Body of pancreas (tissue), 4 donors: ENCODE results near the gene OR2M5. TPM values are rescaled to one million over a fixed set of nuclear protein-coding genes. Genes with fewer than 3 reads are reported as not detected.

Experiments
- ATAC-seq: fragments of 150-250 bp; one replicate; pipeline ENCODE4 v1.9.1; 2016
- DNase-seq, 4 donors: peaks; one replicate each; pipeline ENCODE4 v3.0.0-alpha.2; 2019
- H3K27ac ChIP-seq, 4 donors: fragments of 200-600 bp; sonication (generic); 1 replicate in 3 of 4; 2 replicates in 1 of 4; pipeline versions ENCODE4 v1.5.1 to v1.6.1; 2016 to 2019; ENCODE audit warnings: mild to moderate bottlenecking in 1 of 4, mixed read lengths in 1 of 4, moderate library complexity in 1 of 4
- H3K27me3 ChIP-seq, 2 donors: fragments of 200-600 bp; sonication (generic); one replicate each; pipeline ENCODE4 v1.6.0; 2016; ENCODE audit warnings: mild to moderate bottlenecking in 1 of 2
- H3K36me3 ChIP-seq, 2 donors: fragments of 200-600 bp; sonication (generic); replicated peaks in 1 of 2; 2 replicates each; pipeline ENCODE4 v1.5.1; 2016; ENCODE audit warnings: low read depth in 2 of 2; ENCODE audit not compliant: insufficient read depth in 1 of 2
- H3K4me1 ChIP-seq: fragments of 200-600 bp; sonication (generic); one replicate; pipeline ENCODE4 v1.6.0; 2016
- H3K4me3 ChIP-seq, 2 donors: fragments of 200-600 bp; sonication (generic); 1 replicate in 1 of 2; 2 replicates in 1 of 2; pipeline ENCODE4 v1.5.1; 2016 to 2019
- H3K9me3 ChIP-seq, 3 donors: fragments of 200-600 bp; sonication (generic); 1 replicate in 2 of 3; 2 replicates in 1 of 3; pipeline ENCODE4 v1.5.1; 2016
- CTCF ChIP-seq, 7 experiments: fragments of 450-650 bp in 4 of 7; fragments of 200-600 bp in 3 of 7; sonication (generic) in 3 of 7; IDR thresholded peaks; one replicate each; pipeline ENCODE4 v1.5.1; 2016 to 2019; ENCODE audit warnings: antibody characterized with exemption in 7 of 7
- POLR2A ChIP-seq, 3 donors: fragments of 450-650 bp; IDR thresholded peaks; one replicate each; pipeline ENCODE4 v1.6.1; 2016; ENCODE audit warnings: antibody characterized with exemption in 3 of 3, mild to moderate bottlenecking in 2 of 3
- WGBS, 2 donors: methylation state at CpG; one replicate each; pipeline ENCODE4 v1.1.5; 2017; 5-methylcytosine and 5-hydroxymethylcytosine counted together
- intact Hi-C: fragments of 100-400 bp; cut with DNase I; formaldehyde crosslinking; loops from one replicate; pipeline ENCODE4 v1.15.1; 2023
- total RNA-seq, 2 donors: library from RNA; depleted of rRNA; stranded (reverse); fragments of >200 nt; gene quantifications; one replicate each; pipeline ENCODE4 v1.1.0, GENCODE V29; 2016

OR2M5 gene
- total RNA-seq, 2 donors from 2014 or later, result not detected

GRCh38 chr1:248114890-248115289, 30.1 kb upstream of the OR2M5 start:
- no peaks in the 10 kb centered on the region for H3K4me1 ChIP-seq

GRCh38 chr1:248127653-248128052, 17.3 kb upstream of the OR2M5 start:
- H3K27me3 ChIP-seq, result no peaks in the 10 kb centered on the region
- no peaks in the 10 kb centered on the region for H3K4me1 ChIP-seq
- ATAC-seq (no peak), DNase-seq (no peak)
- no peaks in the 10 kb centered on the region for H3K9me3 ChIP-seq
- no peaks in the 10 kb centered on the region for H3K36me3 ChIP-seq
- 71 to 73% methylated on average over 3 to 5 of the region's 5 CpGs for WGBS, 2 donors
- TF ChIP-seq CTCF (IDR thresholded peaks at IDR 0.05) (no peak), POLR2A (IDR thresholded peaks at IDR 0.05) (no peak)
- H3K27ac ChIP-seq, result no peak overlapping the region
- H3K4me3 ChIP-seq, result no peak overlapping the region
- intact Hi-C loops, result no loop called here

More at GRCh38 chr1:248114890-248115289, 30.1 kb upstream of the OR2M5 start:
- Histone ChIP-seq H3K27ac (no peak overlapping the region), H3K9me3 (peaks cover 0 to 20% (median 0%) of the 10 kb centered on the region in 3 donors), H3K4me3 (no peak overlapping the region), H3K36me3 (no peaks in the 10 kb centered on the region), H3K27me3 (no peaks in the 10 kb centered on the region)
- no peak for TF ChIP-seq POLR2A (IDR thresholded peaks at IDR 0.05)
- TF ChIP-seq CTCF (IDR thresholded peaks at IDR 0.05), result no peak
- intact Hi-C loops, result no loop called here
- DNase-seq, result no peak
- WGBS, 2 donors, result 58 to 74% methylated on average over 7 of the region's 7 CpGs
- ATAC-seq, result no peak

- H3K36me3 ChIP-seq, result no peaks in the 10 kb centered on the region
- no peaks in the 10 kb centered on the region for H3K4me1 ChIP-seq
- no peaks in the 10 kb centered on the region for H3K9me3 ChIP-seq
- TF ChIP-seq POLR2A (IDR thresholded peaks at IDR 0.05) (no peak), CTCF (IDR thresholded peaks at IDR 0.05) (no peak)
- H3K27me3 ChIP-seq, result no peaks in the 10 kb centered on the region
- 57 to 67% methylated on average over 20 to 21 of the region's 21 CpGs for whole genome bisulfite sequencing, 2 donors
- H3K27ac ChIP-seq, result no peak overlapping the region
- DNase-seq (no peak), ATAC-seq (no peak)
- intact Hi-C loops, result no loop called here
- no peak overlapping the region for H3K4me3 ChIP-seq
These were observed 8.1 kb upstream of the OR2M5 start for GRCh38 chr1:248136811-248137210.

- intact Hi-C loops, result no loop called here
- no peak for TF ChIP-seq CTCF (IDR thresholded peaks at IDR 0.05)
- no peak for TF ChIP-seq POLR2A (IDR thresholded peaks at IDR 0.05)
- H3K27ac ChIP-seq, result no peak overlapping the region
- no peaks in the 10 kb centered on the region for H3K4me1 ChIP-seq
- H3K27me3 ChIP-seq, result no peaks in the 10 kb centered on the region
- 38 to 56% methylated on average over 1 of the region's 1 CpG for WGBS, 2 donors
- no peaks in the 10 kb centered on the region for H3K36me3 ChIP-seq
- H3K9me3 ChIP-seq, result no peaks in the 10 kb centered on the region
- no peak for DNase-seq
- H3K4me3 ChIP-seq, result no peak overlapping the region
- ATAC-seq, result no peak
These were observed 4.1 kb upstream of the OR2M5 start for GRCh38 chr1:248140846-248141245.

GRCh38 chr1:248143311-248143710, 1.6 kb upstream of the OR2M5 start:
- Histone ChIP-seq H3K27ac (no peak overlapping the region), H3K36me3 (no peaks in the 10 kb centered on the region), H3K9me3 (no peaks in the 10 kb centered on the region), H3K27me3 (no peaks in the 10 kb centered on the region), H3K4me1 (no peaks in the 10 kb centered on the region), H3K4me3 (no peak overlapping the region)
- DNase-seq (no peak), ATAC-seq (no peak)
- TF ChIP-seq CTCF (IDR thresholded peaks at IDR 0.05), result no peak
- TF ChIP-seq POLR2A (IDR thresholded peaks at IDR 0.05), result no peak
- intact Hi-C loops, result no loop called here
- 17 to 29% methylated on average over 1 of the region's 1 CpG for WGBS, 2 donors
